HepG2 (cell line): ENCODE data around the gene EPHA2. TPM values are rescaled to one million over a fixed set of nuclear protein-coding genes. Genes with fewer than 3 reads are reported as not detected.

ENCODE experiments used
- ARNT ChIP-seq: fragments of 450-650 bp; IDR thresholded peaks from 2 replicates; pipeline ENCODE4 v1.6.1; 2017
- BRD4 ChIP-seq: sonication (generic); formaldehyde crosslinking; IDR thresholded peaks from 2 replicates; pipeline ENCODE4 v1.4.0; 2020; ENCODE audit warnings: missing genetic modification reagents
- ETV5 ChIP-seq: IDR thresholded peaks from 2 replicates; pipeline ENCODE4 v1.6.1; 2018; ENCODE audit warnings: missing biosample characterization, missing genetic modification reagents, inconsistent platforms, borderline replicate concordance
- HNRNPUL1 ChIP-seq: fragments of 200-400 bp; formaldehyde crosslinking; IDR thresholded peaks from 2 replicates; pipeline ENCODE4 v1.6.1; 2017; ENCODE audit warnings: low read depth, mild to moderate bottlenecking, low read length, moderate library complexity
- KDM5B ChIP-seq: sonication (generic); formaldehyde crosslinking; IDR thresholded peaks from 2 replicates; pipeline ENCODE4 v1.4.0; 2020; ENCODE audit warnings: missing genetic modification reagents, mild to moderate bottlenecking, borderline replicate concordance
- NFATC3 ChIP-seq: sonication (generic); formaldehyde crosslinking; IDR thresholded peaks from 2 replicates; pipeline ENCODE4 v1.5.1; 2020; ENCODE audit warnings: mild to moderate bottlenecking, missing genetic modification reagents
- NFE2 ChIP-seq: sonication (generic); formaldehyde crosslinking; IDR thresholded peaks from 2 replicates; pipeline ENCODE4 v1.4.0; 2020; ENCODE audit warnings: missing genetic modification reagents
- NFRKB ChIP-seq: fragments of 450-650 bp; IDR thresholded peaks from 2 replicates; pipeline ENCODE4 v1.6.1; 2017
- PAF1 ChIP-seq: IDR thresholded peaks from 2 replicates; pipeline ENCODE4 v1.6.1; 2016; ENCODE audit warnings: missing genetic modification reagents, missing compliant biosample characterization
- PCBP1 ChIP-seq: fragments of 200-400 bp; formaldehyde crosslinking; IDR thresholded peaks from 2 replicates; pipeline ENCODE4 v1.6.1; 2017; ENCODE audit warnings: mild to moderate bottlenecking, low read depth, low read length, borderline replicate concordance
- RORA ChIP-seq: sonication (generic); formaldehyde crosslinking; IDR thresholded peaks from 2 replicates; pipeline ENCODE4 v1.5.0; 2020; ENCODE audit warnings: mild to moderate bottlenecking, missing genetic modification reagents, moderate library complexity
- ZNF331 ChIP-seq: sonication (generic); formaldehyde crosslinking; IDR thresholded peaks from 2 replicates; pipeline ENCODE4 v1.4.0; 2020; ENCODE audit warnings: missing genetic modification reagents
- ZNF781 ChIP-seq: sonication (generic); formaldehyde crosslinking; IDR thresholded peaks from 2 replicates; pipeline ENCODE4 v1.5.1; 2020; ENCODE audit warnings: borderline replicate concordance, mild to moderate bottlenecking, missing genetic modification reagents; ENCODE audit errors: not compliant biosample characterization
- polyA plus RNA-seq, 8 experiments: library from polyadenylated mRNA; depleted of rRNA in 3 of 8; stranded (reverse) in 7 of 8; unstranded in 1 of 8; fragments of >200 nt; fragmentation: Illumina TruSeq in 4 of 8; extraction: Trizol in 4 of 8; gene quantifications; 2 replicates each; pipeline versions ENCODE4 v1.2.1 to v1.2.3, GENCODE V29; 2011 to 2016; ENCODE audit warnings: low read depth in 4 of 8, missing spikeins in 1 of 8, mixed read lengths in 1 of 8; ENCODE audit not compliant: insufficient read depth in 1 of 8
- total RNA-seq, 5 experiments: library from RNA; depleted of rRNA; stranded (reverse); fragments of >200 nt; fragmentation: Illumina TruSeq; extraction: Trizol; gene quantifications; 2 replicates each; pipeline ENCODE4 v1.2.3, GENCODE V29; 2016; ENCODE audit warnings: low read depth in 1 of 5
- TF ChIP-seq, protein P1 (sequence below): sonication (generic); formaldehyde crosslinking; conservative IDR thresholded peaks from 2 replicates; pipeline ENCODE4 v1.4.0; 2020; ENCODE audit warnings: missing genetic modification reagents
- TF ChIP-seq, protein P2 (sequence below): sonication (generic); formaldehyde crosslinking; IDR thresholded peaks from 2 replicates; pipeline ENCODE4 v1.5.0; 2020; ENCODE audit warnings: missing genetic modification reagents, mild to moderate bottlenecking, borderline replicate concordance
- TF ChIP-seq, protein P3 (sequence below): sonication (generic); formaldehyde crosslinking; conservative IDR thresholded peaks from 2 replicates; pipeline ENCODE4 v1.8.1; 2023; ENCODE audit warnings: missing genetic modification reagents
- TF ChIP-seq, protein P4 (sequence below): sonication (generic); formaldehyde crosslinking; IDR thresholded peaks from 2 replicates; pipeline ENCODE4 v1.4.0; 2020; ENCODE audit warnings: missing genetic modification reagents, borderline replicate concordance

Gene EPHA2
- total and polyA plus RNA-seq, 2 of the 13 experiments (the other 11 are each of a cell fraction or from before 2014, with no cell fraction given) = 33.6 to 53.6 TPM

DNA sequence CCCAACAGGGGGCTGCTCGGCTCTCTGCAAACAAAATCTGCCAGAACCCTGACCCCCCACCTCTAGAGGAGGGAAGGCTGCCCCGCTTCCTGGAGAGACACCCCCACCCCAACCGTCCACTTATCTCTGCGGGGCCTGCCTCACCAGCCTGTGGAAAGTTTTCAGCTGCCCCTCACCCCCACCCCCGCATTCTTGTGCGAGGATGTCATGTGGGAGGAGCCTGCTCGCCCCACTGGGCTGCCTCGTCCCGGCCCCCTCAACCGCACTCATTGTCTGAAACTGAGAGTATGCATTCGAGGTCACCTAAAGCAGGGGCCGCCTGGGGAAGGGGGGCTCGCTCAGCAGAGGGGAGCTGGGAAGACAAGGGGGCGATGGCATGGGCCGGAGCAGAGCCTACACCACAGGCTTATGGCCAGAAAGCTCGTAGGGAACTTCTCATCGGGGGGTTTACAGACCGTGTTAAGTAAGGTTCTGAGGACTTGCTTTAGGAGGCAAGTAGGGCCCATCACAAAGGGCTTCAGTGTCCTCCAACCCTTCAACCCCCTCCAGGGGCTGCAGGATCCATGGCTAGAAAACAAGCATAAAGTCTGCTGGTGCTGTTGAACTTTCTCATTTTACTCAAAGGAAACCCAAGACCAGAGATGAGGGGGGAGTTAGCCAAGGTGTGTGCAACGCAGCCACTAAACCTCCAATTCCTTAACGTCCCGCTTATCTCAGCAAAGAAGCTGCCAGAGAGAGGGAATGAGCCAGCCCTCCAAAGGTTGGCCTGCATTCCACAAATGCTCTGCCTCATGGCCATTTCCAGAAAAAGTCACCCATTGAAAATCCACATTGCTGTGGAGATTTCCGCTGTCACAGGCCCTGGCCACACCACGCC, 9.4 kb downstream of the EPHA2 start (continued):
- TF ChIP-seq, protein P1, sequence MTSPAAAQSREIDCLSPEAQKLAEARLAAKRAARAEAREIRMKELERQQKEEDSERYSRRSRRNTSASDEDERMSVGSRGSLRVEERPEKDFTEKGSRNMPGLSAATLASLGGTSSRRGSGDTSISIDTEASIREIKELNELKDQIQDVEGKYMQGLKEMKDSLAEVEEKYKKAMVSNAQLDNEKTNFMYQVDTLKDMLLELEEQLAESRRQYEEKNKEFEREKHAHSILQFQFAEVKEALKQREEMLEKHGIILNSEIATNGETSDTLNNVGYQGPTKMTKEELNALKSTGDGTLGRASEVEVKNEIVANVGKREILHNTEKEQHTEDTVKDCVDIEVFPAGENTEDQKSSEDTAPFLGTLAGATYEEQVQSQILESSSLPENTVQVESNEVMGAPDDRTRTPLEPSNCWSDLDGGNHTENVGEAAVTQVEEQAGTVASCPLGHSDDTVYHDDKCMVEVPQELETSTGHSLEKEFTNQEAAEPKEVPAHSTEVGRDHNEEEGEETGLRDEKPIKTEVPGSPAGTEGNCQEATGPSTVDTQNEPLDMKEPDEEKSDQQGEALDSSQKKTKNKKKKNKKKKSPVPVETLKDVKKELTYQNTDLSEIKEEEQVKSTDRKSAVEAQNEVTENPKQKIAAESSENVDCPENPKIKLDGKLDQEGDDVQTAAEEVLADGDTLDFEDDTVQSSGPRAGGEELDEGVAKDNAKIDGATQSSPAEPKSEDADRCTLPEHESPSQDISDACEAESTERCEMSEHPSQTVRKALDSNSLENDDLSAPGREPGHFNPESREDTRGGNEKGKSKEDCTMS (CRISPR knock-in tag) = no peak
- TF ChIP-seq NFATC3 (no peak), PCBP1 (peak; percentile 65; the same call in 1 of the 2 replicates), PAF1 (CRISPR knock-in tag) (no peak), RORA (CRISPR knock-in tag) (no peak), ARNT (no peak), NFRKB (no peak), BRD4 (no peak), ETV5 (CRISPR knock-in tag) (0 out of 2 replicates have a peak, but pooled peaks have one; percentile 37), KDM5B (peak; percentile 50; the same call in 1 of the 2 replicates), HNRNPUL1 (no peak), ZNF781 (no peak), ZNF331 (CRISPR knock-in tag) (peak; percentile 40; the same call in 1 of the 2 replicates), NFE2 (CRISPR knock-in tag) (no peak)
- TF ChIP-seq, protein P2, sequence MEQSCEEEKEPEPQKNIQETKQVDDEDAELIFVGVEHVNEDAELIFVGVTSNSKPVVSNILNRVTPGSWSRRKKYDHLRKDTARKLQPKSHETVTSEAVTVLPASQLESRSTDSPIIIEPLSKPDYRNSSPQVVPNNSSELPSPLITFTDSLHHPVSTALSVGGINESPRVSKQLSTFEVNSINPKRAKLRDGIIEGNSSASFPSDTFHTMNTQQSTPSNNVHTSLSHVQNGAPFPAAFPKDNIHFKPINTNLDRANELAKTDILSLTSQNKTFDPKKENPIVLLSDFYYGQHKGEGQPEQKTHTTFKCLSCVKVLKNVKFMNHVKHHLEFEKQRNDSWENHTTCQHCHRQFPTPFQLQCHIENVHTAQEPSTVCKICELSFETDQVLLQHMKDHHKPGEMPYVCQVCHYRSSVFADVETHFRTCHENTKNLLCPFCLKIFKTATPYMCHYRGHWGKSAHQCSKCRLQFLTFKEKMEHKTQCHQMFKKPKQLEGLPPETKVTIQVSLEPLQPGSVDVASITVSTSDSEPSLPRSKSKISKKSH = no peak; the same call in 1 of the 2 replicates
- TF ChIP-seq, protein P3, sequence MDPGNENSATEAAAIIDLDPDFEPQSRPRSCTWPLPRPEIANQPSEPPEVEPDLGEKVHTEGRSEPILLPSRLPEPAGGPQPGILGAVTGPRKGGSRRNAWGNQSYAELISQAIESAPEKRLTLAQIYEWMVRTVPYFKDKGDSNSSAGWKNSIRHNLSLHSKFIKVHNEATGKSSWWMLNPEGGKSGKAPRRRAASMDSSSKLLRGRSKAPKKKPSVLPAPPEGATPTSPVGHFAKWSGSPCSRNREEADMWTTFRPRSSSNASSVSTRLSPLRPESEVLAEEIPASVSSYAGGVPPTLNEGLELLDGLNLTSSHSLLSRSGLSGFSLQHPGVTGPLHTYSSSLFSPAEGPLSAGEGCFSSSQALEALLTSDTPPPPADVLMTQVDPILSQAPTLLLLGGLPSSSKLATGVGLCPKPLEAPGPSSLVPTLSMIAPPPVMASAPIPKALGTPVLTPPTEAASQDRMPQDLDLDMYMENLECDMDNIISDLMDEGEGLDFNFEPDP (CRISPR knock-in tag) = no peak
- TF ChIP-seq, protein P4, sequence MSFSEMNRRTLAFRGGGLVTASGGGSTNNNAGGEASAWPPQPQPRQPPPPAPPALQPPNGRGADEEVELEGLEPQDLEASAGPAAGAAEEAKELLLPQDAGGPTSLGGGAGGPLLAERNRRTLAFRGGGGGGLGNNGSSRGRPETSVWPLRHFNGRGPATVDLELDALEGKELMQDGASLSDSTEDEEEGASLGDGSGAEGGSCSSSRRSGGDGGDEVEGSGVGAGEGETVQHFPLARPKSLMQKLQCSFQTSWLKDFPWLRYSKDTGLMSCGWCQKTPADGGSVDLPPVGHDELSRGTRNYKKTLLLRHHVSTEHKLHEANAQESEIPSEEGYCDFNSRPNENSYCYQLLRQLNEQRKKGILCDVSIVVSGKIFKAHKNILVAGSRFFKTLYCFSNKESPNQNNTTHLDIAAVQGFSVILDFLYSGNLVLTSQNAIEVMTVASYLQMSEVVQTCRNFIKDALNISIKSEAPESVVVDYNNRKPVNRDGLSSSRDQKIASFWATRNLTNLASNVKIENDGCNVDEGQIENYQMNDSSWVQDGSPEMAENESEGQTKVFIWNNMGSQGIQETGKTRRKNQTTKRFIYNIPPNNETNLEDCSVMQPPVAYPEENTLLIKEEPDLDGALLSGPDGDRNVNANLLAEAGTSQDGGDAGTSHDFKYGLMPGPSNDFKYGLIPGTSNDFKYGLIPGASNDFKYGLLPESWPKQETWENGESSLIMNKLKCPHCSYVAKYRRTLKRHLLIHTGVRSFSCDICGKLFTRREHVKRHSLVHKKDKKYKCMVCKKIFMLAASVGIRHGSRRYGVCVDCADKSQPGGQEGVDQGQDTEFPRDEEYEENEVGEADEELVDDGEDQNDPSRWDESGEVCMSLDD (CRISPR knock-in tag) = peak; percentile 75; the same call in 1 of the 2 replicates
